ENCODE data around the gene ZNF692. TPM values are rescaled to one million over a fixed set of nuclear protein-coding genes. Genes with fewer than 3 reads are reported as not detected.

The ZNF692 gene
- total and polyA plus RNA-seq, 2 of the 13 experiments (the other 11 are each of a cell fraction or from before 2014, with no cell fraction given): 27.3 to 45.8 TPM

DNA sequence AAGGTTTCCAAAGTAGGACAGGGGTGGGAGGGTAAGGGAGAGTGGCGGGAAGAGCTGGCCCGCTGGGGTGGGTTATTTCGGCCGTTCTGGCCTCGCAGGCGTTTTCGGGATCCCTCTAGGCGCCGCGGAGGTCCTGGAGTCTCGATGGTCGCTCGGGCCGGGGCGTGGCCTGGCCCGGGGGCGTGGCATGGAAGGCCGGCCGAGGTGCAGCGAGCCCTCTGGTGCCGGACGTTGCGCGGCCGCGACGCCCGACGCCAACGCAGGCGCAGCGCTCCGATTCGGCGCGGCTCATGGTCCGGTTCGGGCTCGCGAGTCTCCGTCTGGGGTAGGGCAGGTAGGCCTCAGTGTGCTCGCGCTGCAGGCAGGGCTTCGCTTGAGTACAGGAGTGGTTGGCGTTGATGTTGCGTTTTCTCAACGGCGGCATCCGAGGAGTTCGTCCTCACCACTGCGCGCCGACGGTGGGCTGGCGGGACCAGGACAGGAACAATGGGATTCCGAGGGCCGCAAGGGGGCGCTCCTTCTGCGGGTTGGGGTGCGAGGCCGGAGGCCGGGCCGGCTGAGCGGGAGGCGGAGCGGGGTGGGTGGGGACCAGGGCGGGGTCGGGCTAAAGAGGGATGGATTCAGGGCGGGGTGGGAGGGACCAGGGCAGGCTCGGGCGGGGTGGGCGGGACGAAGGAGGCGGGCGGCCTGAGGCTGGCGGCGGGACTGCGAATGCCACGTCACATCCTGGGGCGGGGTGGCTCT lies 47.3 kb upstream of the ZNF692 start, which contains the start of gene PGBD2 (continued):
- TF ChIP-seq, protein P1, sequence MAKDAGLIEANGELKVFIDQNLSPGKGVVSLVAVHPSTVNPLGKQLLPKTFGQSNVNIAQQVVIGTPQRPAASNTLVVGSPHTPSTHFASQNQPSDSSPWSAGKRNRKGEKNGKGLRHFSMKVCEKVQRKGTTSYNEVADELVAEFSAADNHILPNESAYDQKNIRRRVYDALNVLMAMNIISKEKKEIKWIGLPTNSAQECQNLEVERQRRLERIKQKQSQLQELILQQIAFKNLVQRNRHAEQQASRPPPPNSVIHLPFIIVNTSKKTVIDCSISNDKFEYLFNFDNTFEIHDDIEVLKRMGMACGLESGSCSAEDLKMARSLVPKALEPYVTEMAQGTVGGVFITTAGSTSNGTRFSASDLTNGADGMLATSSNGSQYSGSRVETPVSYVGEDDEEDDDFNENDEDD (CRISPR knock-in tag; IDR thresholded peaks at IDR 0.05; ENCODE audit: borderline replicate concordance): peak; percentile 78
- TF ChIP-seq ZFAT (CRISPR knock-in tag; conservative IDR thresholded peaks at IDR 0.05): no peak
- TF ChIP-seq RBFOX2 (IDR thresholded peaks at IDR 0.05; ENCODE audit: low read depth, low read length): peak; percentile 97
- peak; percentile 79 for TF ChIP-seq HDAC2 (CRISPR knock-in tag; IDR thresholded peaks at IDR 0.05)
- TF ChIP-seq, protein P2, sequence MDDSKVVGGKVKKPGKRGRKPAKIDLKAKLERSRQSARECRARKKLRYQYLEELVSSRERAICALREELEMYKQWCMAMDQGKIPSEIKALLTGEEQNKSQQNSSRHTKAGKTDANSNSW (CRISPR knock-in tag; IDR thresholded peaks at IDR 0.05; ENCODE audit: borderline replicate concordance): peak; percentile 62; the same call in 1 of the 2 replicates
- peak; percentile 73; the same call in 1 of the 2 replicates for TF ChIP-seq ZNF749 (CRISPR knock-in tag; IDR thresholded peaks at IDR 0.05; ENCODE audit: borderline replicate concordance)
- no peak for TF ChIP-seq ZNF20 (CRISPR knock-in tag; IDR thresholded peaks at IDR 0.05)
- TF ChIP-seq DPF2 (CRISPR knock-in tag; IDR thresholded peaks at IDR 0.05; ENCODE audit: borderline replicate concordance, low read depth): no peak
- TF ChIP-seq, protein P3, sequence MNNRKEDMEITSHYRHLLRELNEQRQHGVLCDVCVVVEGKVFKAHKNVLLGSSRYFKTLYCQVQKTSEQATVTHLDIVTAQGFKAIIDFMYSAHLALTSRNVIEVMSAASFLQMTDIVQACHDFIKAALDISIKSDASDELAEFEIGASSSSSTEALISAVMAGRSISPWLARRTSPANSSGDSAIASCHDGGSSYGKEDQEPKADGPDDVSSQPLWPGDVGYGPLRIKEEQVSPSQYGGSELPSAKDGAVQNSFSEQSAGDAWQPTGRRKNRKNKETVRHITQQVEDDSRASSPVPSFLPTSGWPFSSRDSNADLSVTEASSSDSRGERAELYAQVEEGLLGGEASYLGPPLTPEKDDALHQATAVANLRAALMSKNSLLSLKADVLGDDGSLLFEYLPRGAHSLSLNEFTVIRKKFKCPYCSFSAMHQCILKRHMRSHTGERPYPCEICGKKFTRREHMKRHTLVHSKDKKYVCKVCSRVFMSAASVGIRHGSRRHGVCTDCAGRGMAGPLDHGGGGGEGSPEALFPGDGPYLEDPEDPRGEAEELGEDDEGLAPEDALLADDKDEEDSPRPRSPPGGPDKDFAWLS (CRISPR knock-in tag; IDR thresholded peaks at IDR 0.05; ENCODE audit: borderline replicate concordance): peak; percentile 70; the same call in 1 of the 2 replicates
- peak; percentile 92 for TF ChIP-seq SPEN (CRISPR knock-in tag; IDR thresholded peaks at IDR 0.05; ENCODE audit: low read depth)
- TF ChIP-seq U2AF1 (optimal IDR thresholded peaks at IDR 0.05; ENCODE audit: low read depth, low read length): no peak
- TF ChIP-seq ZNF780A (CRISPR knock-in tag; IDR thresholded peaks at IDR 0.05): 0 out of 2 replicates have a peak, but pooled peaks have one; percentile 15
- TF ChIP-seq, protein P4, sequence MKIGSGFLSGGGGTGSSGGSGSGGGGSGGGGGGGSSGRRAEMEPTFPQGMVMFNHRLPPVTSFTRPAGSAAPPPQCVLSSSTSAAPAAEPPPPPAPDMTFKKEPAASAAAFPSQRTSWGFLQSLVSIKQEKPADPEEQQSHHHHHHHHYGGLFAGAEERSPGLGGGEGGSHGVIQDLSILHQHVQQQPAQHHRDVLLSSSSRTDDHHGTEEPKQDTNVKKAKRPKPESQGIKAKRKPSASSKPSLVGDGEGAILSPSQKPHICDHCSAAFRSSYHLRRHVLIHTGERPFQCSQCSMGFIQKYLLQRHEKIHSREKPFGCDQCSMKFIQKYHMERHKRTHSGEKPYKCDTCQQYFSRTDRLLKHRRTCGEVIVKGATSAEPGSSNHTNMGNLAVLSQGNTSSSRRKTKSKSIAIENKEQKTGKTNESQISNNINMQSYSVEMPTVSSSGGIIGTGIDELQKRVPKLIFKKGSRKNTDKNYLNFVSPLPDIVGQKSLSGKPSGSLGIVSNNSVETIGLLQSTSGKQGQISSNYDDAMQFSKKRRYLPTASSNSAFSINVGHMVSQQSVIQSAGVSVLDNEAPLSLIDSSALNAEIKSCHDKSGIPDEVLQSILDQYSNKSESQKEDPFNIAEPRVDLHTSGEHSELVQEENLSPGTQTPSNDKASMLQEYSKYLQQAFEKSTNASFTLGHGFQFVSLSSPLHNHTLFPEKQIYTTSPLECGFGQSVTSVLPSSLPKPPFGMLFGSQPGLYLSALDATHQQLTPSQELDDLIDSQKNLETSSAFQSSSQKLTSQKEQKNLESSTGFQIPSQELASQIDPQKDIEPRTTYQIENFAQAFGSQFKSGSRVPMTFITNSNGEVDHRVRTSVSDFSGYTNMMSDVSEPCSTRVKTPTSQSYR (CRISPR knock-in tag; IDR thresholded peaks at IDR 0.05; ENCODE audit: borderline replicate concordance): 0 out of 2 replicates have a peak, but pooled peaks have one; percentile 45
- TF ChIP-seq FOXP1 (IDR thresholded peaks at IDR 0.05): no peak
- no peak for TF ChIP-seq FOXP1 (CRISPR knock-in tag; IDR thresholded peaks at IDR 0.05)
- TF ChIP-seq, protein P5, sequence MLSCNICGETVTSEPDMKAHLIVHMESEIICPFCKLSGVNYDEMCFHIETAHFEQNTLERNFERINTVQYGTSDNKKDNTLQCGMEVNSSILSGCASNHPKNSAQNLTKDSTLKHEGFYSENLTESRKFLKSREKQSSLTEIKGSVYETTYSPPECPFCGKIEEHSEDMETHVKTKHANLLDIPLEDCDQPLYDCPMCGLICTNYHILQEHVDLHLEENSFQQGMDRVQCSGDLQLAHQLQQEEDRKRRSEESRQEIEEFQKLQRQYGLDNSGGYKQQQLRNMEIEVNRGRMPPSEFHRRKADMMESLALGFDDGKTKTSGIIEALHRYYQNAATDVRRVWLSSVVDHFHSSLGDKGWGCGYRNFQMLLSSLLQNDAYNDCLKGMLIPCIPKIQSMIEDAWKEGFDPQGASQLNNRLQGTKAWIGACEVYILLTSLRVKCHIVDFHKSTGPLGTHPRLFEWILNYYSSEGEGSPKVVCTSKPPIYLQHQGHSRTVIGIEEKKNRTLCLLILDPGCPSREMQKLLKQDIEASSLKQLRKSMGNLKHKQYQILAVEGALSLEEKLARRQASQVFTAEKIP (CRISPR knock-in tag; IDR thresholded peaks at IDR 0.05; ENCODE audit: borderline replicate concordance): no peak
- TF ChIP-seq, protein P6, sequence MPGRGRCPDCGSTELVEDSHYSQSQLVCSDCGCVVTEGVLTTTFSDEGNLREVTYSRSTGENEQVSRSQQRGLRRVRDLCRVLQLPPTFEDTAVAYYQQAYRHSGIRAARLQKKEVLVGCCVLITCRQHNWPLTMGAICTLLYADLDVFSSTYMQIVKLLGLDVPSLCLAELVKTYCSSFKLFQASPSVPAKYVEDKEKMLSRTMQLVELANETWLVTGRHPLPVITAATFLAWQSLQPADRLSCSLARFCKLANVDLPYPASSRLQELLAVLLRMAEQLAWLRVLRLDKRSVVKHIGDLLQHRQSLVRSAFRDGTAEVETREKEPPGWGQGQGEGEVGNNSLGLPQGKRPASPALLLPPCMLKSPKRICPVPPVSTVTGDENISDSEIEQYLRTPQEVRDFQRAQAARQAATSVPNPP (CRISPR knock-in tag; IDR thresholded peaks at IDR 0.05): peak; percentile 38; the same call in 1 of the 2 replicates
- TF ChIP-seq, protein P7, sequence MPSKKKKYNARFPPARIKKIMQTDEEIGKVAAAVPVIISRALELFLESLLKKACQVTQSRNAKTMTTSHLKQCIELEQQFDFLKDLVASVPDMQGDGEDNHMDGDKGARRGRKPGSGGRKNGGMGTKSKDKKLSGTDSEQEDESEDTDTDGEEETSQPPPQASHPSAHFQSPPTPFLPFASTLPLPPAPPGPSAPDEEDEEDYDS (CRISPR knock-in tag; IDR thresholded peaks at IDR 0.05): peak; percentile 73
- peak; percentile 83 for TF ChIP-seq ZBTB7B (CRISPR knock-in tag; IDR thresholded peaks at IDR 0.05)

Data from HepG2 (cell line).